GM13976 (cell line): Measurements from ENCODE around the gene NLRX1.

Source experiments
- DNase-seq: peaks from one replicate; pipeline ENCODE4 v3.0.0; 2012; ENCODE audit warnings: low spot score
- in situ Hi-C: fragments of 300-500 bp; cut with MboI; formaldehyde crosslinking; loops from one replicate; pipeline ENCODE4 v1.12.0; 2022; ENCODE audit warnings: low sequenced_read_pairs, mixed read lengths, inconsistent platforms; ENCODE audit not compliant: unreplicated experiment
- TF ChIP-seq, protein P1 (sequence below): IDR thresholded peaks from 2 replicates; pipeline ENCODE4 v1.5.1; 2012; ENCODE audit warnings: borderline replicate concordance, mild to moderate bottlenecking; ENCODE audit not compliant: insufficient read depth; ENCODE audit errors: extremely low read depth, missing control alignments, control extremely low read depth

The NLRX1 gene

DNA sequence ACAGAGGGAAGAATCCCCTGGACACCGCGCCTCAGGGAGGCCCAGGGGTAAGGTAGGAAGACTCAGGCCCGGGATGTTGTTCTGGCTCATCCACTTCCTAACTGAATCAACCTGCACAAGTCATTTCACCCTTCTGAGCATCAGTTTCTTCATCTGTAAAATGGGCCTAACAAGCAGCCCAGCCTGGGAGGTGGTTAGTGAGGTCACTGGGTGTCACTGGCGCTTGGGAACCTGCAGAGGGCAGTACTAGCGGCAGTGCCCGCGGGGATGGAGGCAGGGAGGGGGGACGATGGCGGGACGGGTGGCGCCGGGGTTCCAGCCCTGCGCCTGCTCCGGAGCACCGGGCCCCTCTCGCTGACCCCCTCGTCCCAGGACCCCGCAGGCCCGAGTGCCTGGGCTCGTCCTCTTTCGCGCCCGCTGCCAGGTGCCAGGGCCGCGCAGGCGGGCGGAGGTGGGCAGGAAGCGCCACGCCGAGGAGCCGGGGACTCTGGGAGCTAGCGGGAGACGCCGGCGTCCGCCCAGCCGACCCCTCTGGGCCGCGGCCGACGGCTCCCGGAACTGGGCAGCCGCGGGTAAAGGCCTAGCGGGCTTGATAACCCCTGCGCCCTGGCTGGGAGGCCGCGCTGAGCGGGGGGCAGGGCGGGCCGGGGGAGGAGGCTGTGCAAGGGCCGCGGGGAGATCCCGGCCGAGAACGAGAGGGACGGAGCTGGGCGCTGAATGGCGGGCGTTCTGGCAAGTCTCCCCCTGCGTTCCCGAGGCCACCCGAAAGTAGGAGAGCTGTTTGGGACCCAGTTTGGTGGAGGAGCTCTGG is at the start of gene NLRX1:
Gene NLRX1 (plus strand): TSS at position 255 of the 811 bp plus-strand sequence. CDS start 2,679 bp downstream, outside the sequence.
- in situ Hi-C loops, result no loop called here
- DNase-seq, result peak; percentile 97
- TF ChIP-seq, protein P1, sequence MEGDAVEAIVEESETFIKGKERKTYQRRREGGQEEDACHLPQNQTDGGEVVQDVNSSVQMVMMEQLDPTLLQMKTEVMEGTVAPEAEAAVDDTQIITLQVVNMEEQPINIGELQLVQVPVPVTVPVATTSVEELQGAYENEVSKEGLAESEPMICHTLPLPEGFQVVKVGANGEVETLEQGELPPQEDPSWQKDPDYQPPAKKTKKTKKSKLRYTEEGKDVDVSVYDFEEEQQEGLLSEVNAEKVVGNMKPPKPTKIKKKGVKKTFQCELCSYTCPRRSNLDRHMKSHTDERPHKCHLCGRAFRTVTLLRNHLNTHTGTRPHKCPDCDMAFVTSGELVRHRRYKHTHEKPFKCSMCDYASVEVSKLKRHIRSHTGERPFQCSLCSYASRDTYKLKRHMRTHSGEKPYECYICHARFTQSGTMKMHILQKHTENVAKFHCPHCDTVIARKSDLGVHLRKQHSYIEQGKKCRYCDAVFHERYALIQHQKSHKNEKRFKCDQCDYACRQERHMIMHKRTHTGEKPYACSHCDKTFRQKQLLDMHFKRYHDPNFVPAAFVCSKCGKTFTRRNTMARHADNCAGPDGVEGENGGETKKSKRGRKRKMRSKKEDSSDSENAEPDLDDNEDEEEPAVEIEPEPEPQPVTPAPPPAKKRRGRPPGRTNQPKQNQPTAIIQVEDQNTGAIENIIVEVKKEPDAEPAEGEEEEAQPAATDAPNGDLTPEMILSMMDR, result peak; percentile 86

DNA sequence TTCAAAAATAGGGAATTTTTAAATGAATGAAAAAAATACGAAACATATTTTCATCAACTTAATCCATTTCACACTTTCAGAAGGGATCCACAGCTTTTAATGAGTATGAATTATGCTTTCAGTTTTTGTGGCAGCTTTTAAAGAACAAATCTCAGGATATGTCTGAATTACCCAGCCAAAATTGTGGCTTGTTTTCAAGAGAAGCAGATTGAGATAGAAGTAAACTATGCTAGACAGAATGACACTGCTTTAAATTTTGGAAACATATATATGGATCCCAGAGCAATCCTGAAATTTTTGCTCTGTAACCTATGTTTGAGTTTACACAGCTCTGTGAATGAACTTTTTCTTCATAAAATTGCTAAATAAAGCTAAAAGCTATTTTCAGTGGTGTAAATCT is 49.6 kb upstream of the NLRX1 start:
- no peak for DNase-seq
- TF ChIP-seq, protein P1, result no peak
- in situ Hi-C loops, result no loop called here

DNA sequence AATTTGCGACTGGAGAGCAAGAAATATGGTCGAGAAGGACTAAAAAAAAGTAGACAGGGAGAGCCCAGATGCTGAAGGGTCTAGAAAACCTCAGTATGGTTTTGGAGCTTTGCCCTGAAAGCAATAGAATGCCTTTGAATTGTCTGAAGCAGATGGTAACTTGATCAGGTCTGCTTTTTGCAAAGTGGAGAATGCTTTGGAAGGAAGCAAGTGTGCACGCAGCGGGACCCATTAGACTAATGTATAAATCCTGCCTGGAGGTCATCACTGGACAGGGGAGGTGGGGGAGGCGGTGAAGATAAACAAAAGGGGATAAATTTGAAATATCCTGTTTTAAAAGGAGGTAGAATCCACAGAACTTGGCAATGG is 47.9 kb upstream of the NLRX1 start:
- in situ Hi-C loops, result no loop called here
- TF ChIP-seq, protein P1, result no peak
- no peak for DNase-seq

DNA sequence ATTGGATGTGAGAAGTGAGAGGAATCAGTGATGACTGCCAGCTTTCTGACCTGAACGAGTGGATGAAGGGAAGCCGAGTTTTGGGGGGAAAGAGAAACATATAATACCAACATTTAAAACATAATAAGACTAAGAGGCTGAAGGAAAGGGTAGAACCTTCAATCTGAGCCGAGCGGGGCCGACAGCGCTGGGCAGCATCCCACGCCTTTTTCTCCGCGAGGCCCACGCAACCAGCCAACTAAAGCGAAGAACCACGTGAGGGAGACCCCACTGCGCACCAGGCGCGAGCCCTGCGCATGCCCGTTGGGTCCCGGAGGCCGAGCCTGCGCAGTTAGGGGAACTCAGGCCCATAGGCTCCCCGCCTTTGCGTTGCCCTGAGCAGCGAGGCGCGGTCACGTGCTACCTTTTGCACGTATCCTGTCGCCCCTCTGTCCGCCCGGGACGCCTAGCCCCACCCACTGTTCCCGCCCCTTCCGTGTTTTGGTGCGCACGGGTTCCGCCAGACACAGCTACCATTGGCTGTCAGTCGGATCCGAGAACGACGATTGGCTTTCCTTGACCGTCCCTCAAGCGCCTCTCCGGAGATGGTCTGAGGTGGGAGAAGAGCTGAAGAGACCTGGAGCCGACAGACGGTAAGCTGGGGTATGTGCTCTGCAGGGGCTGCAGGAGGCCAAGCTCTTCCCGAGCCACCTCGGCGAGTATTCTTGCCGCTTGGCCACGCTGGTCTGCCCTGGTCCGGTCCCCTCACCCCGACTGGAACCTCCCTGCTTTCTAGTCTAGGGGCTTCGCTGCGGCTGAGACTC is 47.3 kb upstream of the NLRX1 start, which contains the start of gene HINFP:
Gene HINFP (plus strand): TSS at position 573 of the 803 bp plus-strand sequence. CDS start 5,365 bp downstream, outside the sequence.
- TF ChIP-seq, protein P1, result no peak
- in situ Hi-C loops, result no loop called here
- DNase-seq, result peak; percentile 99

GRCh38 chr11:119121811-119122124 is 46.8 kb upstream of the NLRX1 start:
- DNase-seq, result no peak
- TF ChIP-seq, protein P1, result no peak
- in situ Hi-C loops, result no loop called here

- in situ Hi-C loops, result no loop called here
- no peak for DNase-seq
- TF ChIP-seq, protein P1, result no peak
Measured at GRCh38 chr11:119125821-119126220, 42.7 kb upstream of the NLRX1 start.
